Raji (cell line): Measurements from ENCODE around the gene GSS.

Experiments
- POLR2A ChIP-seq: IDR thresholded peaks from 2 replicates; pipeline ENCODE4 v1.6.1; 2011; ENCODE audit warnings: low read depth, low read length, control low read depth; ENCODE audit not compliant: insufficient read depth

Gene GSS

GRCh38 chr20:34986311-34987287 is 31.0 kb upstream of the GSS start:
- TF ChIP-seq POLR2A, result no peak

- no peak for TF ChIP-seq POLR2A
Observed at GRCh38 chr20:34985461-34986310, 30.1 kb upstream of the GSS start.

GRCh38 chr20:34984756-34985261 is 29.2 kb upstream of the GSS start:
- no peak for TF ChIP-seq POLR2A

GRCh38 chr20:34983995-34984735 is 28.6 kb upstream of the GSS start:
- TF ChIP-seq POLR2A, result no peak

GRCh38 chr20:34983089-34983820 is 27.6 kb upstream of the GSS start:
- TF ChIP-seq POLR2A, result no peak

- TF ChIP-seq POLR2A, result no peak
Observed at GRCh38 chr20:34982270-34983088, 26.9 kb upstream of the GSS start.

GRCh38 chr20:34980543-34981233 is 25.1 kb upstream of the GSS start:
- TF ChIP-seq POLR2A, result no peak

GRCh38 chr20:34979366-34980153 is 24.0 kb upstream of the GSS start:
- no peak for TF ChIP-seq POLR2A

GRCh38 chr20:34978092-34978744 is 22.6 kb upstream of the GSS start:
- no peak for TF ChIP-seq POLR2A

GRCh38 chr20:34977365-34978091 is 21.9 kb upstream of the GSS start:
- TF ChIP-seq POLR2A, result no peak

- no peak for TF ChIP-seq POLR2A
Observed at GRCh38 chr20:34976286-34976685, 20.7 kb upstream of the GSS start.

- no peak for TF ChIP-seq POLR2A
Observed at GRCh38 chr20:34974246-34974645, 18.6 kb upstream of the GSS start.
